HEK293 (cell line): ENCODE data around the gene CRTC3.

Experiments
- CTCF ChIA-PET: fragments of 350-600 bp; formaldehyde crosslinking; extraction: SDS; loops from one replicate; lab custom pipeline; 2021; ENCODE audit warnings: antibody characterized with exemption; lab: Yijun Ruan, JAX
- POLR2A ChIA-PET: fragments of 300-600 bp; formaldehyde crosslinking; extraction: SDS; loops from one replicate; lab custom pipeline; 2020; ENCODE audit warnings: antibody characterized with exemption, inconsistent platforms; lab: Yijun Ruan, JAX
- H3K27ac ChIP-seq: fragments of 200-500 bp; sonication (Bioruptor generic); 2 replicates; pipeline ENCODE4 v1.5.1; 2014; ENCODE audit warnings: low read depth, low read length, control low read depth, inconsistent platforms; ENCODE audit errors: extremely low read depth
- H3K36me3 ChIP-seq, 2 experiments: fragments of 200-500 bp in 1 of 2; sonication (Bioruptor generic) in 1 of 2; 1 replicate in 1 of 2; 2 replicates in 1 of 2; pipeline ENCODE4 v1.5.1; 2014 to 2017; ENCODE audit warnings: inconsistent platforms in 2 of 2, low read length in 2 of 2; ENCODE audit not compliant: control insufficient read depth in 2 of 2, insufficient read depth in 1 of 2
- H3K4me1 ChIP-seq: fragments of 200-500 bp; sonication (Bioruptor generic); 2 replicates; pipeline ENCODE4 v1.5.1; 2014; ENCODE audit warnings: mild to moderate bottlenecking, low read length, inconsistent platforms; ENCODE audit not compliant: control insufficient read depth, insufficient read depth
- H3K4me3 ChIP-seq: 2 replicates; pipeline ENCODE4 v1.5.1; 2011; ENCODE audit warnings: low read depth, mild to moderate bottlenecking, control low read depth, low read length, moderate library complexity
- H3K9me3 ChIP-seq: fragments of 200-500 bp; sonication (Bioruptor generic); 2 replicates; pipeline ENCODE4 v1.5.1; 2014; ENCODE audit warnings: low read depth, low read length, inconsistent platforms; ENCODE audit not compliant: control insufficient read depth, insufficient read depth
- INSM2 ChIP-seq: fragments of 450-650 bp; formaldehyde crosslinking; IDR thresholded peaks from 2 replicates; pipeline ENCODE4 v1.5.1; 2016; ENCODE audit warnings: missing biosample characterization, missing genetic modification characterization
- SP7 ChIP-seq: fragments of 450-650 bp; formaldehyde crosslinking; IDR thresholded peaks from 2 replicates; pipeline ENCODE4 v1.5.1; 2016; ENCODE audit warnings: missing biosample characterization, missing genetic modification characterization
- WT1 ChIP-seq: fragments of 450-650 bp; formaldehyde crosslinking; IDR thresholded peaks from 2 replicates; pipeline ENCODE4 v1.5.1; 2016; ENCODE audit warnings: missing biosample characterization, missing genetic modification characterization
- ZFP41 ChIP-seq: fragments of 450-650 bp; formaldehyde crosslinking; IDR thresholded peaks from 2 replicates; pipeline ENCODE4 v1.5.1; 2016; ENCODE audit warnings: missing biosample characterization, missing genetic modification characterization, borderline replicate concordance
- ZNF184 ChIP-seq: fragments of 450-650 bp; IDR thresholded peaks from 2 replicates; pipeline ENCODE4 v1.5.1; 2018; ENCODE audit warnings: missing biosample characterization, mild to moderate bottlenecking, missing genetic modification characterization
- ZNF248 ChIP-seq: fragments of 450-650 bp; formaldehyde crosslinking; IDR thresholded peaks from 2 replicates; pipeline ENCODE4 v1.5.1; 2017; ENCODE audit warnings: missing biosample characterization, missing genetic modification characterization
- ZNF311 ChIP-seq: fragments of 450-650 bp; formaldehyde crosslinking; IDR thresholded peaks from 2 replicates; pipeline ENCODE4 v1.5.1; 2017; ENCODE audit warnings: missing biosample characterization, missing genetic modification characterization, borderline replicate concordance
- ZNF501 ChIP-seq: fragments of 450-650 bp; formaldehyde crosslinking; IDR thresholded peaks from 2 replicates; pipeline ENCODE4 v1.5.1; 2016; ENCODE audit warnings: missing biosample characterization, missing genetic modification characterization
- ZNF529 ChIP-seq: fragments of 450-650 bp; formaldehyde crosslinking; IDR thresholded peaks from 2 replicates; pipeline ENCODE4 v1.5.1; 2017; ENCODE audit warnings: missing genetic modification characterization, missing biosample characterization; ENCODE audit not compliant: insufficient replicate concordance
- ZNF677 ChIP-seq: fragments of 450-650 bp; IDR thresholded peaks from 2 replicates; pipeline ENCODE4 v1.5.0; 2018; ENCODE audit warnings: missing biosample characterization, mild to moderate bottlenecking, missing genetic modification characterization, moderate library complexity
- ZNF791 ChIP-seq: fragments of 450-650 bp; formaldehyde crosslinking; IDR thresholded peaks from 2 replicates; pipeline ENCODE4 v1.5.1; 2016; ENCODE audit warnings: missing biosample characterization, missing genetic modification characterization
- TF ChIP-seq, protein P1 (sequence below): sonication (generic); formaldehyde crosslinking; IDR thresholded peaks from 2 replicates; pipeline ENCODE4 v1.8.1; 2022; ENCODE audit warnings: mild to moderate bottlenecking, moderate library complexity, missing genetic modification reagents
- TF ChIP-seq, protein P2 (sequence below): fragments of 450-650 bp; formaldehyde crosslinking; IDR thresholded peaks from 2 replicates; pipeline ENCODE4 v1.5.1; 2016; ENCODE audit warnings: missing biosample characterization, missing genetic modification characterization

CRTC3 gene

GRCh38 chr15:90595763-90596155, 66.0 kb downstream of the CRTC3 start:
- Histone ChIP-seq H3K4me1 (peaks cover 8% of the 10 kb centered on the region), H3K36me3 (peaks cover 2 to 5% of the 10 kb centered on the region in 2 experiments), H3K9me3 (no peaks in the 10 kb centered on the region), H3K4me3 (no peak overlapping the region), H3K27ac (no peak overlapping the region)
- CTCF ChIA-PET = interaction anchor here (1.7 kb wide), 1 partner anchor 275 kb away, joined by 5 read pairs; no protein-coding TSS in a partner anchor
- TF ChIP-seq ZNF184 = no peak
- TF ChIP-seq ZNF311 (tag by site-specific recombination) = no peak
- TF ChIP-seq, protein P1, sequence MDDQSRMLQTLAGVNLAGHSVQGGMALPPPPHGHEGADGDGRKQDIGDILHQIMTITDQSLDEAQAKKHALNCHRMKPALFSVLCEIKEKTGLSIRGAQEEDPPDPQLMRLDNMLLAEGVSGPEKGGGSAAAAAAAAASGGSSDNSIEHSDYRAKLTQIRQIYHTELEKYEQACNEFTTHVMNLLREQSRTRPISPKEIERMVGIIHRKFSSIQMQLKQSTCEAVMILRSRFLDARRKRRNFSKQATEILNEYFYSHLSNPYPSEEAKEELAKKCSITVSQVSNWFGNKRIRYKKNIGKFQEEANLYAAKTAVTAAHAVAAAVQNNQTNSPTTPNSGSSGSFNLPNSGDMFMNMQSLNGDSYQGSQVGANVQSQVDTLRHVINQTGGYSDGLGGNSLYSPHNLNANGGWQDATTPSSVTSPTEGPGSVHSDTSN (CRISPR knock-in tag) = no peak
- POLR2A ChIA-PET = no interaction called here

DNA sequence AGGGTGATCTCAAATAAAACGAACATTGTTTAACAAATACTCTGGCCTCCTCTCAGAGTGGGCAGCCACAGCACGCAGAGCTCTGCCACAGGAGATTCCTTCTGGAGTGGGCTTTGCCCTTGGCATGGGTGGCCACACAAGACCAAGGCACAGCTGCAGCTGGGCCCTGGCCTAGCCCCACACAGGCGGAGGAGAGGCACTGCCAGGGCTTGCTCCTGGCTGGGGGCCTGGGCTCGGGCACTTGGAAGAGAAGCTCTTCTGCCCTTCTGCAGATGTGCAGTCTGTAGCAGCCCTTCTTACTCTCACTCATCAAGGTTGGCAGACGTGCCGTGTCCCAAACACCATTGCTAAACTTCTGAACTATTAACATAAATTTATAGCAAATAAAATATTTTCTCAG, 67.2 kb downstream of the CRTC3 start:
- no peaks in the 10 kb centered on the region for H3K9me3 ChIP-seq
- POLR2A ChIA-PET = no interaction called here
- H3K36me3 ChIP-seq = peaks cover 6 to 8% of the 10 kb centered on the region in 2 experiments
- no peak overlapping the region for H3K27ac ChIP-seq
- H3K4me1 ChIP-seq = peaks cover 6% of the 10 kb centered on the region
- TF ChIP-seq ZNF791 (no peak), SP7 (tag by site-specific recombination) (no peak)
- no peak overlapping the region for H3K4me3 ChIP-seq
- CTCF ChIA-PET = interaction anchor here (0.9 to 1.7 kb wide), 2 partner anchors 9 to 277 kb away, joined by 3 to 5 read pairs; no protein-coding TSS in a partner anchor

DNA sequence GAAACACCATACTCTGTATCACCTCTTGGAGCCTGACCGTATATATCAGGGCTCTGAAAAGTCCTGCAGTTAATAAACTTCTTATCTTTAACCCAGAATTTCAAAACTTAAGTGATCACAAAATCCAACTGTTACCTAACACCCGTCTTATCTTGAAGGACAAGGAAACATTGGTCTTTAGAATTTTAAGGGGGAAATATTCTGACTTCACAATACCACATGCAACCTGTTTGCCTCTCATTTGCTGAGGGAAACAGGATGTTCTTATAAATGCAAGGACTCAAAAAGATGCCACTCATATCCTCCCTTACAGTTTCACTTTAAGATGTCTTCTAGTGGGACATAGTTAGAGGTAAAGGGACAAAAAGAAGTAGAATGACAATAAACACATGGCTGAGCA, 67.9 kb downstream of the CRTC3 start:
- ChIA-PET CTCF (interaction anchor here (0.6 kb wide), 1 partner anchor 69 kb away, joined by 3 read pairs; no protein-coding TSS in a partner anchor), POLR2A (interaction anchor here (0.6 kb wide), 1 partner anchor 144 kb away, joined by 3 read pairs; no protein-coding TSS in a partner anchor)
- Histone ChIP-seq H3K36me3 (peaks cover 8 to 11% of the 10 kb centered on the region in 2 experiments), H3K4me1 (no peaks in the 10 kb centered on the region; the same call in 1 of the 2 replicates), H3K4me3 (no peak overlapping the region), H3K27ac (no peak overlapping the region), H3K9me3 (no peaks in the 10 kb centered on the region)
- TF ChIP-seq ZFP41 (tag by site-specific recombination) (no peak), ZNF529 (no peak), INSM2 (tag by site-specific recombination) (no peak), ZNF248 (tag by site-specific recombination) (no peak), ZNF677 (tag by site-specific recombination) (no peak), WT1 (tag by site-specific recombination) (no peak), ZNF501 (tag by site-specific recombination) (no peak)
- TF ChIP-seq, protein P2, sequence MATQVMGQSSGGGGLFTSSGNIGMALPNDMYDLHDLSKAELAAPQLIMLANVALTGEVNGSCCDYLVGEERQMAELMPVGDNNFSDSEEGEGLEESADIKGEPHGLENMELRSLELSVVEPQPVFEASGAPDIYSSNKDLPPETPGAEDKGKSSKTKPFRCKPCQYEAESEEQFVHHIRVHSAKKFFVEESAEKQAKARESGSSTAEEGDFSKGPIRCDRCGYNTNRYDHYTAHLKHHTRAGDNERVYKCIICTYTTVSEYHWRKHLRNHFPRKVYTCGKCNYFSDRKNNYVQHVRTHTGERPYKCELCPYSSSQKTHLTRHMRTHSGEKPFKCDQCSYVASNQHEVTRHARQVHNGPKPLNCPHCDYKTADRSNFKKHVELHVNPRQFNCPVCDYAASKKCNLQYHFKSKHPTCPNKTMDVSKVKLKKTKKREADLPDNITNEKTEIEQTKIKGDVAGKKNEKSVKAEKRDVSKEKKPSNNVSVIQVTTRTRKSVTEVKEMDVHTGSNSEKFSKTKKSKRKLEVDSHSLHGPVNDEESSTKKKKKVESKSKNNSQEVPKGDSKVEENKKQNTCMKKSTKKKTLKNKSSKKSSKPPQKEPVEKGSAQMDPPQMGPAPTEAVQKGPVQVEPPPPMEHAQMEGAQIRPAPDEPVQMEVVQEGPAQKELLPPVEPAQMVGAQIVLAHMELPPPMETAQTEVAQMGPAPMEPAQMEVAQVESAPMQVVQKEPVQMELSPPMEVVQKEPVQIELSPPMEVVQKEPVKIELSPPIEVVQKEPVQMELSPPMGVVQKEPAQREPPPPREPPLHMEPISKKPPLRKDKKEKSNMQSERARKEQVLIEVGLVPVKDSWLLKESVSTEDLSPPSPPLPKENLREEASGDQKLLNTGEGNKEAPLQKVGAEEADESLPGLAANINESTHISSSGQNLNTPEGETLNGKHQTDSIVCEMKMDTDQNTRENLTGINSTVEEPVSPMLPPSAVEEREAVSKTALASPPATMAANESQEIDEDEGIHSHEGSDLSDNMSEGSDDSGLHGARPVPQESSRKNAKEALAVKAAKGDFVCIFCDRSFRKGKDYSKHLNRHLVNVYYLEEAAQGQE (tag by site-specific recombination) = no peak
